Measurements from ENCODE around the gene GSG1L.

DNA sequence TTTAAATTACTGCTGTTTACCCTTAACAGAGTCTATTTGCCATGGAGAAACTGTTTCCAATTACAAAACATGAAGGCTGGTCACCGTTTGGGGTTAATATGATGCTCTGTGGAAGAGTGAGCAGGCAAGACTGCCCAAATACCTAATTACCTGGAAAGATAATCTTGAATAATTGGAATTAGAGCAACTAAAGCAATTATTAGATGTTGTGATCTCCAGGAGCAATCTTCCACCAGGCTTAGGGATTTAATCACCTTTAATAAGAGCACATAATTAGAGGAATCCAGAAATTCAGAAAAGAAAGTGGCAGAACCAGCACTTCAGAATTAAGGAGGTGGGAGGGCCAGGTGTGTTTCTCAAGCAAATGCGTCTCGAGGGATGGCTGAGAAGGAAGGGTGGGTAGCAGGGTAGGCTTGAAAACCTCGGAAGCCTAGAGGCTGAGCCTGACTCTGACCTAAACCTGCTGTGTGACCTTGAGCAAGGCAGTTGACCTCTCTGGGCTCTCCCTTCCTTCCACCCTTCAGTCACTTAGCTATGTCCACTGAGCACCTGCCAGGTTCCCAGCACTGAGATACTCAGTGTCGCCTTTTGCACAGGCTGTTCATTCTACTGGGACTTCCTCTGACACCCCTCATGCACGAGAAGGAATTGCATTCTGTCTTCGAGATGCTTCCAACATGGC lies 113.2 kb downstream of the GSG1L start:
- TF ChIP-seq, protein P1, sequence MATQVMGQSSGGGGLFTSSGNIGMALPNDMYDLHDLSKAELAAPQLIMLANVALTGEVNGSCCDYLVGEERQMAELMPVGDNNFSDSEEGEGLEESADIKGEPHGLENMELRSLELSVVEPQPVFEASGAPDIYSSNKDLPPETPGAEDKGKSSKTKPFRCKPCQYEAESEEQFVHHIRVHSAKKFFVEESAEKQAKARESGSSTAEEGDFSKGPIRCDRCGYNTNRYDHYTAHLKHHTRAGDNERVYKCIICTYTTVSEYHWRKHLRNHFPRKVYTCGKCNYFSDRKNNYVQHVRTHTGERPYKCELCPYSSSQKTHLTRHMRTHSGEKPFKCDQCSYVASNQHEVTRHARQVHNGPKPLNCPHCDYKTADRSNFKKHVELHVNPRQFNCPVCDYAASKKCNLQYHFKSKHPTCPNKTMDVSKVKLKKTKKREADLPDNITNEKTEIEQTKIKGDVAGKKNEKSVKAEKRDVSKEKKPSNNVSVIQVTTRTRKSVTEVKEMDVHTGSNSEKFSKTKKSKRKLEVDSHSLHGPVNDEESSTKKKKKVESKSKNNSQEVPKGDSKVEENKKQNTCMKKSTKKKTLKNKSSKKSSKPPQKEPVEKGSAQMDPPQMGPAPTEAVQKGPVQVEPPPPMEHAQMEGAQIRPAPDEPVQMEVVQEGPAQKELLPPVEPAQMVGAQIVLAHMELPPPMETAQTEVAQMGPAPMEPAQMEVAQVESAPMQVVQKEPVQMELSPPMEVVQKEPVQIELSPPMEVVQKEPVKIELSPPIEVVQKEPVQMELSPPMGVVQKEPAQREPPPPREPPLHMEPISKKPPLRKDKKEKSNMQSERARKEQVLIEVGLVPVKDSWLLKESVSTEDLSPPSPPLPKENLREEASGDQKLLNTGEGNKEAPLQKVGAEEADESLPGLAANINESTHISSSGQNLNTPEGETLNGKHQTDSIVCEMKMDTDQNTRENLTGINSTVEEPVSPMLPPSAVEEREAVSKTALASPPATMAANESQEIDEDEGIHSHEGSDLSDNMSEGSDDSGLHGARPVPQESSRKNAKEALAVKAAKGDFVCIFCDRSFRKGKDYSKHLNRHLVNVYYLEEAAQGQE (IDR thresholded peaks at IDR 0.05; ENCODE audit: insufficient replicate concordance, low read depth) = no peak
- TF ChIP-seq, protein P2, sequence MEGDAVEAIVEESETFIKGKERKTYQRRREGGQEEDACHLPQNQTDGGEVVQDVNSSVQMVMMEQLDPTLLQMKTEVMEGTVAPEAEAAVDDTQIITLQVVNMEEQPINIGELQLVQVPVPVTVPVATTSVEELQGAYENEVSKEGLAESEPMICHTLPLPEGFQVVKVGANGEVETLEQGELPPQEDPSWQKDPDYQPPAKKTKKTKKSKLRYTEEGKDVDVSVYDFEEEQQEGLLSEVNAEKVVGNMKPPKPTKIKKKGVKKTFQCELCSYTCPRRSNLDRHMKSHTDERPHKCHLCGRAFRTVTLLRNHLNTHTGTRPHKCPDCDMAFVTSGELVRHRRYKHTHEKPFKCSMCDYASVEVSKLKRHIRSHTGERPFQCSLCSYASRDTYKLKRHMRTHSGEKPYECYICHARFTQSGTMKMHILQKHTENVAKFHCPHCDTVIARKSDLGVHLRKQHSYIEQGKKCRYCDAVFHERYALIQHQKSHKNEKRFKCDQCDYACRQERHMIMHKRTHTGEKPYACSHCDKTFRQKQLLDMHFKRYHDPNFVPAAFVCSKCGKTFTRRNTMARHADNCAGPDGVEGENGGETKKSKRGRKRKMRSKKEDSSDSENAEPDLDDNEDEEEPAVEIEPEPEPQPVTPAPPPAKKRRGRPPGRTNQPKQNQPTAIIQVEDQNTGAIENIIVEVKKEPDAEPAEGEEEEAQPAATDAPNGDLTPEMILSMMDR (IDR thresholded peaks at IDR 0.05; ENCODE audit: insufficient read depth, low read length) = no peak
- TF ChIP-seq POLR2AphosphoS5 (IDR thresholded peaks at IDR 0.05; ENCODE audit: low read depth) = no peak
- no peak for TF ChIP-seq GABPA (IDR thresholded peaks at IDR 0.05; ENCODE audit: low read depth)

All from HL-60 (cell line).